Aorta (tissue), 5 donors: ENCODE measurements around the gene EPS15. TPM values are rescaled to one million over a fixed set of nuclear protein-coding genes. Genes with fewer than 3 reads are reported as not detected.

Experiments used
- ATAC-seq: fragments of 200-7000 bp; cut with Tn5 transposase; one replicate; pipeline ENCODE4 v1.9.1; 2022; ENCODE audit warnings: moderate library complexity; ENCODE audit not compliant: low FRiP score
- DNase-seq, 2 donors: peaks; one replicate each; pipeline ENCODE4 v3.0.0-alpha.2; 2020
- H3K27ac ChIP-seq, 2 donors: one replicate each; pipeline ENCODE4 v1.5.1; 2013; ENCODE audit warnings: low read length in 2 of 2, mild to moderate bottlenecking in 2 of 2, moderate library complexity in 2 of 2, control low read depth in 1 of 2, inconsistent platforms in 1 of 2, low read depth in 1 of 2
- H3K27me3 ChIP-seq, 2 donors: one replicate each; pipeline ENCODE4 v1.6.1; 2013; ENCODE audit warnings: control low read depth in 1 of 2, low read length in 1 of 2, mild to moderate bottlenecking in 1 of 2, moderate library complexity in 1 of 2; ENCODE audit not compliant: insufficient read depth in 2 of 2, control insufficient read depth in 1 of 2
- H3K36me3 ChIP-seq, 2 donors: one replicate each; pipeline ENCODE4 v1.6.1; 2013; ENCODE audit warnings: control low read depth in 1 of 2, low read length in 1 of 2, mild to moderate bottlenecking in 1 of 2; ENCODE audit not compliant: insufficient read depth in 2 of 2, control insufficient read depth in 1 of 2
- H3K4me1 ChIP-seq, 2 donors: one replicate each; pipeline ENCODE4 v1.6.1; 2013; ENCODE audit warnings: low read length in 2 of 2, control low read depth in 1 of 2, mild to moderate bottlenecking in 1 of 2, moderate library complexity in 1 of 2; ENCODE audit not compliant: insufficient read depth in 2 of 2, control insufficient read depth in 1 of 2
- H3K4me3 ChIP-seq, 2 donors: one replicate each; pipeline ENCODE4 v1.5.1; 2013; ENCODE audit warnings: low read length in 2 of 2, control low read depth in 1 of 2, mild to moderate bottlenecking in 1 of 2
- H3K9me3 ChIP-seq: one replicate; pipeline ENCODE4 v1.6.1; 2013; ENCODE audit warnings: mild to moderate bottlenecking, low read length; ENCODE audit not compliant: control insufficient read depth
- WGBS, 2 donors: extraction: QIAGEN DNeasy Blood & Tissue Kit; methylation state at CpG; one replicate each; pipeline ENCODE4 v1.1.7; 2013; 5-methylcytosine and 5-hydroxymethylcytosine counted together
- intact Hi-C, 2 donors: fragments of 100-400 bp; cut with DNase I; formaldehyde crosslinking; loops; one replicate each; pipeline versions ENCODE4 v1.14.2 to v1.15.0; 2022
- polyA plus RNA-seq, 2 donors: library from polyadenylated mRNA; stranded (reverse); fragments of 200-250 nt; gene quantifications; one replicate each; pipeline ENCODE4 v1.2.3, GENCODE V29; 2013
- total RNA-seq, 2 donors: library from RNA; stranded (reverse); fragmentation: NEBNext Ultra II Directional; extraction: Animal tissue kit (Norgen Biotek cat#: 25700); gene quantifications; one replicate each; pipeline ENCODE4 v1.2.1, GENCODE V29; 2021
- donor health status: healthy with polysubstance abuse.
- donor health status: Bipolar disorder and iron deficiency.
- donor health status: DM: no; HTN: no; CAD: no.
- donor health status: DM: no; HTN: no; CAD: no.
- donor health status: DM: yes; HTN: yes; CAD: no.

EPS15 gene
- total and polyA plus RNA-seq, 4 donors: 24.8 to 121 (median 69.9) TPM

DNA sequence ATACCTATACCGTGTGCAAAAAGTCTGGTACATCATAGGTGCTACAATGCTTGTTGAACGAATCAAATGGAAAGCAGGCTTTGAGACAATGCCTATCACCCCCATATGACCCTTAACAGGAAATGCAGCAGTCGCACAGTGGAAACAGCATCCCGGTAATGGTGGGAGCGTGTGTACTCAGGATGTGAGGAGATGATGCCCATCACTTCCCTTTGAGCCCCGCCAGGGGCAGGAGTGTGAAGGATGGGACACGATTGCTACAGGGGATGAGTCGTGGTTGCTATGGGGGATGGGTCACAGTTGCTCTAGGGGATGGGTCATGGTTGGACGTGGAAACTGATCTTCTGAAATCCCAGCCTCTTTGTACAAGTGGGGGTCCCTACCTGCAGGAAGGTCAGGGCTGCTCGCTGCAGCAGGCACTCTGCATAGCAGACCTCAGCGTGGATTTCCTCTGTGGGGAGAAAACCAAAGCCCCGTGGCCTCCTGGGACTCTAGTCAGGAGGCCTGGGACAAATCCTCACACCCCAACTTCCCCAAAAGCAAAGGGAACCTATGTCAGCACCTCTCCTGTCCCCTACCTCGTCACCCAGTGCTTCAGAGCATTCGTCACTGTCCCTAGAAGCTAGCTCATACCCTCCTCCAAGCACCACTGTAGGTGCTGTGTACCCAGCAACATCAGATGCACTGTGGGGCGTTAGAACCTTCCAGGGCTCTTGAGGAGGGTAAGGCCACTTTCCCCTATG lies 208.0 kb downstream of the EPS15 start:
- ATAC-seq: no peak
- H3K27me3 ChIP-seq: no peaks in the 10 kb centered on the region
- intact Hi-C loops: no loop called here
- WGBS, 2 donors: 82 to 83% methylated on average over 15 of the region's 15 CpGs
- H3K9me3 ChIP-seq: no peaks in the 10 kb centered on the region
- H3K27ac ChIP-seq: no peak overlapping the region
- no peak for DNase-seq
- H3K36me3 ChIP-seq: no peaks in the 10 kb centered on the region
- no peak overlapping the region for H3K4me3 ChIP-seq
- no peaks in the 10 kb centered on the region for H3K4me1 ChIP-seq

DNA sequence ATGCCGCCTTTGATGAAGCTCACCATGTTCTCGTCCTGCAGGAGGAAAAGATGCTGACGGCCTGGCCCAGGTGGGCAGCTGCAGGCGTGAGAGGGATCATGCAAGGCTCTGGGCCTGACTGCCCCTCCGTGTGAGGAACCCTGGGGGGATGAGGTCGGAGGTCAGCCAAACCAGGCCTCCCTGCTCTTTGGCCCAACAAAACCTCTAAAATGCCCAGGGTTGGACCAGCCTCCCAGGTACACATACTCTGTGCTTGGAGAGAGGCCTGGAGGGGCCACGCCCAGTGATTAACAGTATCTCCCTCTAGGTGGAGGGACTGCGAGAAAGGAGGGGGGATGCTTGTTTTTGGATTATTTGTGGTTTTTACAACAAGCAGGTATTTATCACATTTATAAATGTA lies 209.8 kb downstream of the EPS15 start:
- Histone ChIP-seq H3K27ac (no peak overlapping the region), H3K9me3 (no peaks in the 10 kb centered on the region), H3K36me3 (no peaks in the 10 kb centered on the region), H3K4me3 (no peak overlapping the region), H3K27me3 (no peaks in the 10 kb centered on the region), H3K4me1 (no peaks in the 10 kb centered on the region)
- ATAC-seq: no peak
- intact Hi-C loops: no loop called here
- no peak for DNase-seq
- 89% methylated on average over 8 of the region's 8 CpGs for WGBS, 2 donors

DNA sequence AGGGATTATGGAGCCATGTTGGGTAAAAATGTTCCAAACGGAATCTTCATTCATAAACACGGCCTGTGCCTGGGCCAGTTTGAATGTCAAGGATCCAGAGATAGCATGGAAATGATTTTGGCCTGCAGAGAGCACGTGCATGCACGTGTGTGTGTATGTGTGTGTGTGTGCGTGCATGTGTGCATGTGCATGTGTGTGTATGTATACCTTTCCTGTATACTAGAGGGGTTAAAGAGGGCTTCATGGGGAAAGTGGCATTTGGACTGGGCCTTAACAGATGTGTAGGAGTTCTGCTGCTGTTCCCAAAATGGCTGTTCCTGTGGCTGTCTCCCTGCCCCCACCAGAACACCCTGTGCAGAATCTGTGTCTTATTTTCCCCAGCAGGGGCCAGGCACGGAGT lies 210.4 kb downstream of the EPS15 start:
- H3K4me1 ChIP-seq: no peaks in the 10 kb centered on the region
- no peak overlapping the region for H3K4me3 ChIP-seq
- no peak overlapping the region for H3K27ac ChIP-seq
- H3K27me3 ChIP-seq: no peaks in the 10 kb centered on the region
- intact Hi-C loops: no loop called here
- 94% methylated on average over 6 of the region's 6 CpGs for WGBS, 2 donors
- H3K9me3 ChIP-seq: no peaks in the 10 kb centered on the region
- no peak for ATAC-seq
- no peak for DNase-seq
- H3K36me3 ChIP-seq: no peaks in the 10 kb centered on the region

DNA sequence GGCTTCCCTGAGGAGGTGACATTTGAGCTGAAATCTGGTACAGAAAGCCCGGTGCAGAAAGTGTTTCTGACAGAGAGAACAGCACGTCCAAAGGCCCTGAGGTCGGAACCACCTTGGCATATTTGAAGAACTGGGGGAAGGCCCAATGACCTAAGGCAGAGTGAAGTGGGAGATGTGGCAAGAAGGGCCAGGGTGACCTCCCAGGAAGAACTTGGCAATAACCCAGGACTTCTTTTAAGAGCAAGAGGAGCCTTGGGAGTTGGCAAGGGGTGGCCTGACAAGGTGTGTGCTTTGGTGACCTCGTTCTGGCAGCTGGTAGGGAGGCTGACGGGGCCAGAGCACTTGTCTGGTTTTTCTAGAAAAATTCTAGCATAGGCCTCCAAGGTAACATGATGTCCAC lies 212.1 kb downstream of the EPS15 start:
- Histone ChIP-seq H3K27ac (no peak overlapping the region), H3K9me3 (no peaks in the 10 kb centered on the region), H3K4me3 (no peak overlapping the region), H3K27me3 (no peaks in the 10 kb centered on the region), H3K36me3 (no peaks in the 10 kb centered on the region), H3K4me1 (no peaks in the 10 kb centered on the region)
- ATAC-seq (no peak), DNase-seq (no peak)
- intact Hi-C loops: no loop called here
- WGBS, 2 donors: 92 to 93% methylated on average over 5 of the region's 5 CpGs

DNA sequence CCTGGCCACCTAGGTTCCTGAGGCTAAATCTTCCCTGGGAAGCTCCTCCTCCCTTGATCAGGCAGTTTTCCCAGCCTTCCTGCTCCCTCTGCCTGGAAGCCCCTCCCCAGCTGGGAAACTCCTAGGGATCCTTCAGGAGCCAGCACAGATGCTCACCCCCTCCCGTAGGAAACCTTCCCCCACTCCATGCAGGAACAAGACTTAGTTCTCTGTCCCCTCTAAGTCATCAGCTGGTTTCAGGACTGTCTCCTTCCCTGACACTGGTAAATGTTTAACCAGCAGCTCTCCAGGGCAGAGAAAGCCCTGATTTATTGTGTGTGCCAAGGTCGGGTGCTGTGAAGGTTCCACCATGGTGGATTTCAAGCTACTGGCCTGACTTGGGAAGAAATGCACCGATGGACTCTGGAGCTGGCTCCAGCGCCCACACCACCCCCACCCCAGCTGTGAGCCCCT lies 213.7 kb downstream of the EPS15 start:
- no peak overlapping the region for H3K4me3 ChIP-seq
- no peak for ATAC-seq
- intact Hi-C loops: no loop called here
- no peak overlapping the region for H3K27ac ChIP-seq
- WGBS, 2 donors: 72 to 75% methylated on average over 4 of the region's 4 CpGs
- no peaks in the 10 kb centered on the region for H3K4me1 ChIP-seq
- H3K27me3 ChIP-seq: no peaks in the 10 kb centered on the region
- H3K9me3 ChIP-seq: no peaks in the 10 kb centered on the region
- DNase-seq: no peak
- H3K36me3 ChIP-seq: no peaks in the 10 kb centered on the region

DNA sequence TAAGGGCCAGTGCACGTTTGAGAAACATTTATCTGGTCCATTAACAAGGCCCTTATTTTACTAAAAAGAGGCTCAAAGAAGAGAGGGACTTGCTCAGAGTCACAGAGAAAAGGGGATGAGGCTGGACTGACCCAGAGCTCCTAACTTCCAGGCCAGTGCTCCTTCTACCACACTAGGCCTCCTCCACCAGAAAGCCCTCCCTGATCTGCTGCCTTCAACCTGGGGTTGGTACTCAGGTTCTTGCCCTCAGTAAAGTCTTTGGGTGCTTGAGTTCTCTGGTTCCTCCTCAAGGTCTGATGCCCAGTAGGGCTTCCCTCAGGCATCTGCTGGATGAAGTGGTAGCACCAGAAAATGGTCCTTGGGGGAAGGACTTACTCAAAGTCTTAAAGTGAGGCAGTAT lies 214.7 kb downstream of the EPS15 start:
- DNase-seq (no peak), ATAC-seq (no peak)
- Histone ChIP-seq H3K27ac (no peak overlapping the region), H3K9me3 (no peaks in the 10 kb centered on the region), H3K4me3 (no peak overlapping the region), H3K4me1 (no peaks in the 10 kb centered on the region), H3K27me3 (no peaks in the 10 kb centered on the region), H3K36me3 (no peaks in the 10 kb centered on the region)
- WGBS, 2 donors: 43 to 73% methylated on average over 1 of the region's 1 CpG
- intact Hi-C loops: no loop called here

Other genes with a start within 250 kb of the EPS15 start
- gene TTC39A, start 188.7 kb downstream of the EPS15 start, total RNA-seq: 1 to 10 TPM; 2.0 to 3.6 TPM
- 1 to 10 TPM in 1 of 2 donors, under 1 TPM in 1; 0.67 to 7.5 TPM for gene TTC39A, start 188.7 kb downstream of the EPS15 start, polyA plus RNA-seq
- gene OSBPL9, start 97.8 kb upstream of the EPS15 start, total RNA-seq: 100 to 1,000 TPM in 1 of 2 donors, 10 to 100 TPM in 1; 98.5 to 121 TPM
- 10 to 100 TPM; 42.8 to 59.1 TPM for gene OSBPL9, start 97.8 kb upstream of the EPS15 start, polyA plus RNA-seq